ENCODE data around the gene PKDCC.

GRCh38 chr2:42030829-42031228 lies 17.0 kb upstream of the PKDCC start:
- TF ChIP-seq, protein P1, sequence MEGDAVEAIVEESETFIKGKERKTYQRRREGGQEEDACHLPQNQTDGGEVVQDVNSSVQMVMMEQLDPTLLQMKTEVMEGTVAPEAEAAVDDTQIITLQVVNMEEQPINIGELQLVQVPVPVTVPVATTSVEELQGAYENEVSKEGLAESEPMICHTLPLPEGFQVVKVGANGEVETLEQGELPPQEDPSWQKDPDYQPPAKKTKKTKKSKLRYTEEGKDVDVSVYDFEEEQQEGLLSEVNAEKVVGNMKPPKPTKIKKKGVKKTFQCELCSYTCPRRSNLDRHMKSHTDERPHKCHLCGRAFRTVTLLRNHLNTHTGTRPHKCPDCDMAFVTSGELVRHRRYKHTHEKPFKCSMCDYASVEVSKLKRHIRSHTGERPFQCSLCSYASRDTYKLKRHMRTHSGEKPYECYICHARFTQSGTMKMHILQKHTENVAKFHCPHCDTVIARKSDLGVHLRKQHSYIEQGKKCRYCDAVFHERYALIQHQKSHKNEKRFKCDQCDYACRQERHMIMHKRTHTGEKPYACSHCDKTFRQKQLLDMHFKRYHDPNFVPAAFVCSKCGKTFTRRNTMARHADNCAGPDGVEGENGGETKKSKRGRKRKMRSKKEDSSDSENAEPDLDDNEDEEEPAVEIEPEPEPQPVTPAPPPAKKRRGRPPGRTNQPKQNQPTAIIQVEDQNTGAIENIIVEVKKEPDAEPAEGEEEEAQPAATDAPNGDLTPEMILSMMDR (IDR thresholded peaks at IDR 0.05), result no peak
- no peak for TF ChIP-seq EZH2 (IDR thresholded peaks at IDR 0.05; ENCODE audit: borderline replicate concordance, insufficient read depth, low read depth, low read length, poor library complexity, severe bottlenecking)
